ENCODE measurements around the gene DEAF1. TPM values are rescaled to one million over a fixed set of nuclear protein-coding genes. Genes with fewer than 3 reads are reported as not detected.

The DEAF1 gene
- total RNA-seq, 1 experiment from 2014 or later, result 50.6 TPM

DNA sequence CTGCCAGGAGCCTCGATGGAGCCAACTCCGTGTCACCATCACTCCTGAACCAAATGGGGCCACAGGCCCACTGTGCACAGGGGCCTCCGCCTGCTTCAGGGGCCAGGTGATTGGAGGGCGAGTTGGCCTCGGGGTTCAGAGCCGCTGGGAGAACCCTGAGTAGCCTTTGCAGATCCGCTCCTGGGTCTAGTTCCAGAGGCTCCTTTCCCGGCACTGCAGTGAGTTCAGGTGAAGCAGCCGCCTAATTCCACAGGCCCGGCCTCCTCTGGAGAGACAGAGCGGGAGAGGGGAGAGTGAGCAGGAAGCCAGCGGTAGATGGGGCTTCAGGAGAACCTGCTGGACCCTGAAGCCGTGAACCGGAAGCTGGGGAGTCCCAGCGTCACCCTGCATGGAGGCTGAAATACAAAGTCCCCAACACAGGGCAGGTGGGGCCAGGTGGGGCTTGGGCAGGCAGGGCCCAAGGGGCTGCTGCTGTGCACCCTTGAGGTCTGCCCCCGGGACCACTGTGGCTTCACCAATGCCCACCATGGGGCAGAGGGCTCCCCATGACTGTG lies 35.4 kb downstream of the DEAF1 start:
- ChIA-PET POLR2A (no interaction called here), CTCF (no interaction called here)
- TF ChIP-seq, protein P1, sequence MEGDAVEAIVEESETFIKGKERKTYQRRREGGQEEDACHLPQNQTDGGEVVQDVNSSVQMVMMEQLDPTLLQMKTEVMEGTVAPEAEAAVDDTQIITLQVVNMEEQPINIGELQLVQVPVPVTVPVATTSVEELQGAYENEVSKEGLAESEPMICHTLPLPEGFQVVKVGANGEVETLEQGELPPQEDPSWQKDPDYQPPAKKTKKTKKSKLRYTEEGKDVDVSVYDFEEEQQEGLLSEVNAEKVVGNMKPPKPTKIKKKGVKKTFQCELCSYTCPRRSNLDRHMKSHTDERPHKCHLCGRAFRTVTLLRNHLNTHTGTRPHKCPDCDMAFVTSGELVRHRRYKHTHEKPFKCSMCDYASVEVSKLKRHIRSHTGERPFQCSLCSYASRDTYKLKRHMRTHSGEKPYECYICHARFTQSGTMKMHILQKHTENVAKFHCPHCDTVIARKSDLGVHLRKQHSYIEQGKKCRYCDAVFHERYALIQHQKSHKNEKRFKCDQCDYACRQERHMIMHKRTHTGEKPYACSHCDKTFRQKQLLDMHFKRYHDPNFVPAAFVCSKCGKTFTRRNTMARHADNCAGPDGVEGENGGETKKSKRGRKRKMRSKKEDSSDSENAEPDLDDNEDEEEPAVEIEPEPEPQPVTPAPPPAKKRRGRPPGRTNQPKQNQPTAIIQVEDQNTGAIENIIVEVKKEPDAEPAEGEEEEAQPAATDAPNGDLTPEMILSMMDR (IDR thresholded peaks at IDR 0.05; ENCODE audit: insufficient read depth in 1 of 2, low read depth in 1 of 2, low read length in 1 of 2, severe bottlenecking in 1 of 2, unreplicated experiment in 1 of 2), result no peak
- H3K27ac Mint-ChIP-seq (ENCODE audit: unreplicated experiment), result no peak overlapping the region
- H3K9me3 ChIP-seq, result no peaks in the 10 kb centered on the region; the same call in 1 of the 2 replicates
- H3K36me3 ChIP-seq (ENCODE audit: control insufficient read depth, insufficient read depth, low read length), result peaks cover 3% of the 10 kb centered on the region
- H3K27me3 Mint-ChIP-seq (ENCODE audit: insufficient read depth, unreplicated experiment), result no peaks in the 10 kb centered on the region
- peaks cover 5% of the 10 kb centered on the region for H3K4me1 Mint-ChIP-seq (ENCODE audit: low read depth, unreplicated experiment)
- no peak overlapping the region for H3K4me3 Mint-ChIP-seq (ENCODE audit: unreplicated experiment)
- H3K4me3 ChIP-seq (ENCODE audit: low read depth, low read length), result no peak overlapping the region
- DNase-seq, result no peak
- BruUV-seq (replicated peaks), result no TSS peak
- H3K9me3 Mint-ChIP-seq (ENCODE audit: unreplicated experiment), result no peaks in the 10 kb centered on the region
- intact Hi-C loops (cut with micrococcal nuclease; ENCODE audit: unreplicated experiment), result no loop called here
- H3K27me3 ChIP-seq (replicated peaks; ENCODE audit: control insufficient read depth, insufficient read depth, low read length), result no peaks in the 10 kb centered on the region
- H3K4me1 ChIP-seq, result peaks cover 9% of the 10 kb centered on the region
- H3K36me3 Mint-ChIP-seq (ENCODE audit: insufficient read depth, unreplicated experiment), result peaks cover 63% of the 10 kb centered on the region

DNA sequence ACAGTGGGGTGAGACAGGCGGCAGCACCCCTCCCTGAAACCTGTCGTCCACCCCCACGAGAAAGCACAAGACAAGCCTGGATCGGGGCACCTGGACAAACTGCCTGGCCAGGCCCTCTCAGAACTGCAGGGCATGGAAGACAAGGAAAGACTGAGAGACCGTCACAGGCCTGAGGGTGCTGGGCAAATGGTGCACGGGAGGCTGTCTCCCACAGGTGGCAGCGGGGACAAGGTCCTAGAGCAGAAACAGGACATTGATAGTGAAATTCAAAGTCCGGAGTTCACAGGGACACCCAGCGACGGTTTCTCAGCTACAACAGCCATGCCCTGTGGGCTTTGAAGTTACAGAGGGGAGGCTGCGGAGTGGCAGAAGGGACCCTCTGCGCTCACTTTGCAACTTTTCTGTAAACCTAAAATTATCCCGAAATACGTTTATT lies 37.3 kb downstream of the DEAF1 start:
- CTCF ChIA-PET, result interaction anchor here (0.6 kb wide), 1 partner anchor 82 kb away, joined by 3 read pairs; no protein-coding TSS in a partner anchor
- POLR2A ChIA-PET, result no interaction called here
- Mint-ChIP-seq H3K27ac (ENCODE audit: unreplicated experiment) (no peak overlapping the region), H3K27me3 (ENCODE audit: insufficient read depth, unreplicated experiment) (no peaks in the 10 kb centered on the region), H3K4me1 (ENCODE audit: low read depth, unreplicated experiment) (peaks cover 5% of the 10 kb centered on the region), H3K9me3 (ENCODE audit: unreplicated experiment) (no peaks in the 10 kb centered on the region), H3K4me3 (ENCODE audit: unreplicated experiment) (no peak overlapping the region), H3K36me3 (ENCODE audit: insufficient read depth, unreplicated experiment) (peaks cover 60% of the 10 kb centered on the region)
- no TSS peak for BruUV-seq (replicated peaks)
- intact Hi-C loops (cut with micrococcal nuclease; ENCODE audit: unreplicated experiment), result no loop called here
- peaks cover 5% of the 10 kb centered on the region for H3K36me3 ChIP-seq (ENCODE audit: control insufficient read depth, insufficient read depth, low read length)
- no peak overlapping the region for H3K4me3 ChIP-seq (ENCODE audit: low read depth, low read length)
- TF ChIP-seq, protein P1 (IDR thresholded peaks at IDR 0.05; ENCODE audit: insufficient read depth in 1 of 2, low read depth in 1 of 2, low read length in 1 of 2, severe bottlenecking in 1 of 2, unreplicated experiment in 1 of 2), result peak in 1 of 2 experiments; percentile 2
- peak in 1 of 2 experiments; percentile 26 for DNase-seq
- peaks cover 13% of the 10 kb centered on the region for H3K4me1 ChIP-seq
- H3K27me3 ChIP-seq (replicated peaks; ENCODE audit: control insufficient read depth, insufficient read depth, low read length), result no peaks in the 10 kb centered on the region
- no peaks in the 10 kb centered on the region; the same call in 1 of the 2 replicates for H3K9me3 ChIP-seq

DNA sequence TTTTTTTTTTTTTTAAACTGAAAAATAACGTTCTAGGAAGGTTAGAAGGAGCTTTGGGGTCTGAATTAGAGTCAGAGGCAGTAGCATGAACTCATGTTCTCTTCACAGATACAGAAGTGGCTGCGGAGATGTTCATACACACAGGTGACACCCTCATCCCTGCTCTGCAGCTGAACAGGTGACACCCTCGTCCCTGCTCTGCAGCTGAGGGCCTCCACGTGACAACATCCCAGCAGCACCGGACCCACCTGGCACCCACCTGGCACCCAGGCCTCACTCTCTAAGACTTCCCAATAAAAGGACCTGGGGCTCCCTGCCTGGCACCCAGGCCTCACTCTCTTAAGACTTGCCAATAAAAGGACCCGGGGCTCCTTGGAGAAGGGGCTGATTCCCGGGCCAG lies 38.2 kb downstream of the DEAF1 start:
- ChIA-PET POLR2A (interaction anchor here (0.6 to 1.2 kb wide), 2 partner anchors 56 to 120 kb away, joined by 3 to 6 read pairs; partner anchors contain the start of gene GATD1), CTCF (no interaction called here)
- Mint-ChIP-seq H3K9me3 (ENCODE audit: unreplicated experiment) (no peaks in the 10 kb centered on the region), H3K27ac (ENCODE audit: unreplicated experiment) (no peak overlapping the region), H3K4me3 (ENCODE audit: unreplicated experiment) (no peak overlapping the region), H3K4me1 (ENCODE audit: low read depth, unreplicated experiment) (peaks cover 5% of the 10 kb centered on the region), H3K36me3 (ENCODE audit: insufficient read depth, unreplicated experiment) (peaks cover 59% of the 10 kb centered on the region), H3K27me3 (ENCODE audit: insufficient read depth, unreplicated experiment) (no peaks in the 10 kb centered on the region)
- peaks cover 3% of the 10 kb centered on the region for H3K36me3 ChIP-seq (ENCODE audit: control insufficient read depth, insufficient read depth, low read length)
- H3K9me3 ChIP-seq, result no peaks in the 10 kb centered on the region; the same call in 1 of the 2 replicates
- H3K4me1 ChIP-seq, result peaks cover 13% of the 10 kb centered on the region
- TF ChIP-seq, protein P1 (IDR thresholded peaks at IDR 0.05; ENCODE audit: insufficient read depth in 1 of 2, low read depth in 1 of 2, low read length in 1 of 2, severe bottlenecking in 1 of 2, unreplicated experiment in 1 of 2), result no peak
- no peak for DNase-seq
- intact Hi-C loops (cut with micrococcal nuclease; ENCODE audit: unreplicated experiment), result no loop called here
- no TSS peak for BruUV-seq (replicated peaks)
- no peaks in the 10 kb centered on the region for H3K27me3 ChIP-seq (replicated peaks; ENCODE audit: control insufficient read depth, insufficient read depth, low read length)
- H3K4me3 ChIP-seq (ENCODE audit: low read depth, low read length), result no peak overlapping the region

Measured in Caco-2 (cell line).